Neural cell (in vitro differentiated cells): ENCODE data around the gene DBN1. TPM values are rescaled to one million over a fixed set of nuclear protein-coding genes. Genes with fewer than 3 reads are reported as not detected.

Experiments used
- H2AFZ ChIP-seq: fragments of 200-600, 300-800 bp; sonication (generic), shearing (Covaris generic); 2 replicates; pipeline ENCODE4 v1.6.0; 2014; ENCODE audit warnings: low read depth, mild to moderate bottlenecking, antibody characterized with exemption, low read length, moderate library complexity
- H3F3A ChIP-seq: fragments of 200-600 bp; shearing (Covaris generic); 2 replicates; pipeline ENCODE4 v1.6.1; 2016; ENCODE audit warnings: mild to moderate bottlenecking, moderate library complexity, mixed read lengths, antibody characterized with exemption, low read length; ENCODE audit not compliant: insufficient read depth, poor library complexity, severe bottlenecking
- H3K27ac ChIP-seq: fragments of 200-600, 300-800 bp; sonication (generic), shearing (Covaris generic); 2 replicates; pipeline ENCODE4 v1.5.1; 2014; ENCODE audit warnings: mild to moderate bottlenecking, low read length, moderate library complexity
- H3K27me3 ChIP-seq: fragments of 300-800, 200-600 bp; sonication (generic), shearing (Covaris generic); 2 replicates; pipeline ENCODE4 v1.6.0; 2014; ENCODE audit warnings: mild to moderate bottlenecking, low read depth, low read length, moderate library complexity; ENCODE audit not compliant: insufficient read depth
- H3K36me3 ChIP-seq: fragments of 300-800, 200-600 bp; sonication (generic), shearing (Covaris generic); 2 replicates; pipeline ENCODE4 v1.5.1; 2014; ENCODE audit warnings: mild to moderate bottlenecking, antibody characterized with exemption, low read length, moderate library complexity; ENCODE audit not compliant: insufficient read depth
- H3K4me2 ChIP-seq: fragments of 300-800, 200-600 bp; sonication (generic), shearing (Covaris generic); 2 replicates; pipeline ENCODE4 v1.6.0; 2014; ENCODE audit warnings: mild to moderate bottlenecking, low read length
- H3K4me3 ChIP-seq: fragments of 300-800, 200-600 bp; sonication (generic), shearing (Covaris generic); 2 replicates; pipeline ENCODE4 v1.5.1; 2014; ENCODE audit warnings: mild to moderate bottlenecking, low read length, moderate library complexity
- H3K79me2 ChIP-seq: fragments of 200-600 bp; shearing (Covaris generic); replicated peaks from 2 replicates; pipeline ENCODE4 v1.6.0; 2014; ENCODE audit warnings: mild to moderate bottlenecking, low read length, moderate library complexity; ENCODE audit not compliant: insufficient read depth
- H3K9ac ChIP-seq: fragments of 300-800, 200-600 bp; sonication (generic), shearing (Covaris generic); 2 replicates; pipeline ENCODE4 v1.6.1; 2016; ENCODE audit warnings: mild to moderate bottlenecking, low read length, mixed read lengths
- H3K9me2 ChIP-seq: fragments of 200-600 bp; shearing (Covaris generic); 2 replicates; pipeline ENCODE4 v1.6.1; 2016; ENCODE audit warnings: mild to moderate bottlenecking, low read length, mixed read lengths; ENCODE audit not compliant: insufficient read depth
- H3K9me3 ChIP-seq: fragments of 200-600, 300-800 bp; sonication (generic), shearing (Covaris generic); 2 replicates; pipeline ENCODE4 v1.6.1; 2016; ENCODE audit warnings: mild to moderate bottlenecking, mixed run types, low read length, moderate library complexity, mixed read lengths
- H4K20me1 ChIP-seq: fragments of 200-600 bp; shearing (Covaris generic); 2 replicates; pipeline ENCODE4 v1.6.1; 2016; ENCODE audit warnings: mild to moderate bottlenecking, mixed run types; ENCODE audit not compliant: insufficient read depth
- EP300 ChIP-seq: fragments of 450-650 bp; conservative IDR thresholded peaks from 2 replicates; pipeline ENCODE4 v1.6.1; 2014; ENCODE audit warnings: antibody characterized with exemption, mild to moderate bottlenecking, moderate library complexity; ENCODE audit not compliant: poor library complexity, severe bottlenecking
- EZH2 ChIP-seq: fragments of 200-600, 300-800 bp; shearing (Covaris generic), sonication (generic); IDR thresholded peaks from 2 replicates; pipeline ENCODE4 v1.6.1; 2014; ENCODE audit warnings: antibody characterized with exemption, low read length, borderline replicate concordance, mild to moderate bottlenecking; ENCODE audit not compliant: insufficient read depth, poor library complexity, severe bottlenecking
- MXI1 ChIP-seq: fragments of 450-650 bp; conservative IDR thresholded peaks from 2 replicates; pipeline ENCODE4 v1.6.1; 2014; ENCODE audit warnings: antibody characterized with exemption, mild to moderate bottlenecking; ENCODE audit not compliant: poor library complexity, severe bottlenecking
- POLR2AphosphoS5 ChIP-seq: IDR thresholded peaks from 2 replicates; pipeline ENCODE4 v1.6.1; 2012
- RAD21 ChIP-seq: fragments of 450-650 bp; conservative IDR thresholded peaks from 2 replicates; pipeline ENCODE4 v1.6.1; 2014; ENCODE audit warnings: antibody characterized with exemption, mild to moderate bottlenecking, moderate library complexity
- SMC3 ChIP-seq: fragments of 450-650 bp; conservative IDR thresholded peaks from 2 replicates; pipeline ENCODE4 v1.6.1; 2014; ENCODE audit warnings: antibody characterized with exemption, mild to moderate bottlenecking, moderate library complexity; ENCODE audit not compliant: poor library complexity
- TAF1 ChIP-seq: IDR thresholded peaks from 2 replicates; pipeline ENCODE4 v1.6.1; 2012; ENCODE audit warnings: low read depth
- polyA plus RNA-seq: library from polyadenylated mRNA; depleted of rRNA; stranded (reverse); fragments of >200 nt; gene quantifications from 2 replicates; pipeline ENCODE4 v1.2.3, GENCODE V29; 2014
- TF ChIP-seq, protein P1 (sequence below): fragments of 450-650 bp; IDR thresholded peaks from 2 replicates; pipeline ENCODE4 v1.5.1; 2014; ENCODE audit warnings: antibody characterized with exemption, mild to moderate bottlenecking, moderate library complexity; ENCODE audit not compliant: poor library complexity, severe bottlenecking
- TF ChIP-seq, protein P2 (sequence below): IDR thresholded peaks from 2 replicates; pipeline ENCODE4 v1.6.1; 2012; ENCODE audit warnings: borderline replicate concordance

DBN1 gene
- polyA plus RNA-seq, 1 donor from 2014 or later: 319 TPM

GRCh38 chr5:177511181-177511580, 37.7 kb upstream of the DBN1 start:
- no peak overlapping the region for H3K9ac ChIP-seq
- no peaks in the 10 kb centered on the region for H3F3A ChIP-seq
- no peak overlapping the region for H3K4me3 ChIP-seq
- H3K27me3 ChIP-seq: no peaks in the 10 kb centered on the region
- peaks cover 4% of the 10 kb centered on the region for H3K36me3 ChIP-seq
- no peaks in the 10 kb centered on the region for H4K20me1 ChIP-seq
- no peak overlapping the region for H2AFZ ChIP-seq
- no peak overlapping the region for H3K27ac ChIP-seq
- H3K9me2 ChIP-seq: no peaks in the 10 kb centered on the region
- no peak overlapping the region for H3K4me2 ChIP-seq
- H3K9me3 ChIP-seq: no peaks in the 10 kb centered on the region
- H3K79me2 ChIP-seq: peaks cover 11% of the 10 kb centered on the region
- no peak for TF ChIP-seq RAD21
- TF ChIP-seq EZH2: no peak
- TF ChIP-seq TAF1: no peak
- no peak for TF ChIP-seq SMC3
- no peak for TF ChIP-seq POLR2AphosphoS5
- no peak for TF ChIP-seq MXI1
- TF ChIP-seq, protein P1, sequence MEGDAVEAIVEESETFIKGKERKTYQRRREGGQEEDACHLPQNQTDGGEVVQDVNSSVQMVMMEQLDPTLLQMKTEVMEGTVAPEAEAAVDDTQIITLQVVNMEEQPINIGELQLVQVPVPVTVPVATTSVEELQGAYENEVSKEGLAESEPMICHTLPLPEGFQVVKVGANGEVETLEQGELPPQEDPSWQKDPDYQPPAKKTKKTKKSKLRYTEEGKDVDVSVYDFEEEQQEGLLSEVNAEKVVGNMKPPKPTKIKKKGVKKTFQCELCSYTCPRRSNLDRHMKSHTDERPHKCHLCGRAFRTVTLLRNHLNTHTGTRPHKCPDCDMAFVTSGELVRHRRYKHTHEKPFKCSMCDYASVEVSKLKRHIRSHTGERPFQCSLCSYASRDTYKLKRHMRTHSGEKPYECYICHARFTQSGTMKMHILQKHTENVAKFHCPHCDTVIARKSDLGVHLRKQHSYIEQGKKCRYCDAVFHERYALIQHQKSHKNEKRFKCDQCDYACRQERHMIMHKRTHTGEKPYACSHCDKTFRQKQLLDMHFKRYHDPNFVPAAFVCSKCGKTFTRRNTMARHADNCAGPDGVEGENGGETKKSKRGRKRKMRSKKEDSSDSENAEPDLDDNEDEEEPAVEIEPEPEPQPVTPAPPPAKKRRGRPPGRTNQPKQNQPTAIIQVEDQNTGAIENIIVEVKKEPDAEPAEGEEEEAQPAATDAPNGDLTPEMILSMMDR: no peak
- no peak for TF ChIP-seq EP300
- TF ChIP-seq, protein P2, sequence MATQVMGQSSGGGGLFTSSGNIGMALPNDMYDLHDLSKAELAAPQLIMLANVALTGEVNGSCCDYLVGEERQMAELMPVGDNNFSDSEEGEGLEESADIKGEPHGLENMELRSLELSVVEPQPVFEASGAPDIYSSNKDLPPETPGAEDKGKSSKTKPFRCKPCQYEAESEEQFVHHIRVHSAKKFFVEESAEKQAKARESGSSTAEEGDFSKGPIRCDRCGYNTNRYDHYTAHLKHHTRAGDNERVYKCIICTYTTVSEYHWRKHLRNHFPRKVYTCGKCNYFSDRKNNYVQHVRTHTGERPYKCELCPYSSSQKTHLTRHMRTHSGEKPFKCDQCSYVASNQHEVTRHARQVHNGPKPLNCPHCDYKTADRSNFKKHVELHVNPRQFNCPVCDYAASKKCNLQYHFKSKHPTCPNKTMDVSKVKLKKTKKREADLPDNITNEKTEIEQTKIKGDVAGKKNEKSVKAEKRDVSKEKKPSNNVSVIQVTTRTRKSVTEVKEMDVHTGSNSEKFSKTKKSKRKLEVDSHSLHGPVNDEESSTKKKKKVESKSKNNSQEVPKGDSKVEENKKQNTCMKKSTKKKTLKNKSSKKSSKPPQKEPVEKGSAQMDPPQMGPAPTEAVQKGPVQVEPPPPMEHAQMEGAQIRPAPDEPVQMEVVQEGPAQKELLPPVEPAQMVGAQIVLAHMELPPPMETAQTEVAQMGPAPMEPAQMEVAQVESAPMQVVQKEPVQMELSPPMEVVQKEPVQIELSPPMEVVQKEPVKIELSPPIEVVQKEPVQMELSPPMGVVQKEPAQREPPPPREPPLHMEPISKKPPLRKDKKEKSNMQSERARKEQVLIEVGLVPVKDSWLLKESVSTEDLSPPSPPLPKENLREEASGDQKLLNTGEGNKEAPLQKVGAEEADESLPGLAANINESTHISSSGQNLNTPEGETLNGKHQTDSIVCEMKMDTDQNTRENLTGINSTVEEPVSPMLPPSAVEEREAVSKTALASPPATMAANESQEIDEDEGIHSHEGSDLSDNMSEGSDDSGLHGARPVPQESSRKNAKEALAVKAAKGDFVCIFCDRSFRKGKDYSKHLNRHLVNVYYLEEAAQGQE: no peak

DNA sequence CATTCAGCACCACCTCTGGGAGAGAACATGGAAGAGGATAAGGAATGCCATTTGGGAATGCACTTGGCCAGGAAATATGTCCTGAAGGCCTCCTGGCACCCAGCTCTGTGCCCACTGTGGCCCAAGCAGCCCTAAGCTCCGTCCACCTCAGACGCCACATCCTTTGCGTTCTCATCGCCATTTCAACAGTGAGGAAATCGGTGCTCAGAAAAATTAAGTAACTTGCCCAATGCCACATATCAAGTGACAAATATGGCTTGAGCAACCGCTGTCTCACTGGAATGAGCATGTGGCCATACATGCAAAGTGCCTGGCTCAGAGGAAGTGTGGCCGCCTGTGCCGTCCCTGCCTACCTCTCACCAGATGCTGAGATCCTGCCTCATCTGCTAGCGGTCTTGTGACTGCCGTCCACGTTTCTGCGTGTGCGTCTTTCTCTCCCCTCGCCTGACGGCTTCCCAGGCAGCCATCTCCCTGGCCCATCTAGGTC, 37.2 kb upstream of the DBN1 start:
- no peak overlapping the region for H3K4me3 ChIP-seq
- no peaks in the 10 kb centered on the region for H3K9me3 ChIP-seq
- H4K20me1 ChIP-seq: no peaks in the 10 kb centered on the region
- no peaks in the 10 kb centered on the region for H3K9me2 ChIP-seq
- peaks cover 5% of the 10 kb centered on the region for H3K79me2 ChIP-seq
- peaks cover 4% of the 10 kb centered on the region for H3K36me3 ChIP-seq
- no peak overlapping the region for H2AFZ ChIP-seq
- no peaks in the 10 kb centered on the region for H3F3A ChIP-seq
- H3K4me2 ChIP-seq: no peak overlapping the region
- no peak for TF ChIP-seq TAF1
- TF ChIP-seq POLR2AphosphoS5: no peak
- TF ChIP-seq, protein P2: no peak
- no peak for TF ChIP-seq MXI1
- no peak for TF ChIP-seq EZH2
- TF ChIP-seq, protein P1: no peak
- TF ChIP-seq EP300: no peak
- TF ChIP-seq SMC3: no peak
- TF ChIP-seq RAD21: no peak
- no peak overlapping the region for H3K27ac ChIP-seq
- no peaks in the 10 kb centered on the region for H3K27me3 ChIP-seq
- no peak overlapping the region for H3K9ac ChIP-seq
